ENCODE data around the gene CSPG4.

Gene CSPG4

GRCh38 chr15:75661756-75662140 lies 50.9 kb downstream of the CSPG4 start:
- Histone ChIP-seq H3K27me3 (peaks cover 46% of the 10 kb centered on the region), H3K27ac (no peak overlapping the region), H3K4me1 (ENCODE audit: control insufficient read depth in 1 of 2, insufficient read depth in 1 of 2, low read depth in 1 of 2, low read length in 1 of 2) (peaks cover 0 to 5% of the 10 kb centered on the region in 2 experiments), H3K9me3 (no peaks in the 10 kb centered on the region), H3K36me3 (no peaks in the 10 kb centered on the region), H3K4me3 (ENCODE audit: low read depth in 1 of 2, low read length in 1 of 2) (no peak overlapping the region)
- TF ChIP-seq CTCF (IDR thresholded peaks at IDR 0.05), result no peak

- H3K9me3 ChIP-seq, result no peaks in the 10 kb centered on the region
- peaks cover 0 to 5% of the 10 kb centered on the region in 2 experiments for H3K4me1 ChIP-seq (ENCODE audit: control insufficient read depth in 1 of 2, insufficient read depth in 1 of 2, low read depth in 1 of 2, low read length in 1 of 2)
- no peak overlapping the region for H3K27ac ChIP-seq
- TF ChIP-seq CTCF (IDR thresholded peaks at IDR 0.05), result no peak
- H3K36me3 ChIP-seq, result no peaks in the 10 kb centered on the region
- H3K4me3 ChIP-seq (ENCODE audit: low read depth in 1 of 2, low read length in 1 of 2), result no peak overlapping the region
- H3K27me3 ChIP-seq, result peaks cover 41% of the 10 kb centered on the region
Observed at GRCh38 chr15:75661100-75661755, 51.4 kb downstream of the CSPG4 start.

GRCh38 chr15:75659928-75660645 lies 52.6 kb downstream of the CSPG4 start:
- Histone ChIP-seq H3K4me1 (ENCODE audit: control insufficient read depth in 1 of 2, insufficient read depth in 1 of 2, low read depth in 1 of 2, low read length in 1 of 2) (no peaks in the 10 kb centered on the region), H3K4me3 (ENCODE audit: low read depth in 1 of 2, low read length in 1 of 2) (no peak overlapping the region), H3K36me3 (no peaks in the 10 kb centered on the region), H3K9me3 (no peaks in the 10 kb centered on the region), H3K27ac (no peak overlapping the region), H3K27me3 (peaks cover 38% of the 10 kb centered on the region)
- TF ChIP-seq CTCF (IDR thresholded peaks at IDR 0.05), result no peak

- H3K36me3 ChIP-seq, result no peaks in the 10 kb centered on the region
- H3K27ac ChIP-seq, result no peak overlapping the region
Observed at GRCh38 chr15:75659141-75659771, 53.4 kb downstream of the CSPG4 start.

GRCh38 chr15:75656813-75657212 lies 55.8 kb downstream of the CSPG4 start:
- Histone ChIP-seq H3K4me3 (ENCODE audit: low read depth in 1 of 2, low read length in 1 of 2) (no peak overlapping the region), H3K36me3 (no peaks in the 10 kb centered on the region), H3K9me3 (no peaks in the 10 kb centered on the region), H3K27me3 (peaks cover 12% of the 10 kb centered on the region), H3K27ac (no peak overlapping the region), H3K4me1 (ENCODE audit: control insufficient read depth in 1 of 2, insufficient read depth in 1 of 2, low read depth in 1 of 2, low read length in 1 of 2) (no peaks in the 10 kb centered on the region)
- no peak for TF ChIP-seq CTCF (IDR thresholded peaks at IDR 0.05)

More at GRCh38 chr15:75659141-75659771, 53.4 kb downstream of the CSPG4 start:
- Histone ChIP-seq H3K9me3 (no peaks in the 10 kb centered on the region), H3K4me3 (ENCODE audit: low read depth in 1 of 2, low read length in 1 of 2) (no peak overlapping the region), H3K4me1 (ENCODE audit: control insufficient read depth in 1 of 2, insufficient read depth in 1 of 2, low read depth in 1 of 2, low read length in 1 of 2) (no peaks in the 10 kb centered on the region), H3K27me3 (peaks cover 33% of the 10 kb centered on the region)
- no peak for TF ChIP-seq CTCF (IDR thresholded peaks at IDR 0.05)
